Activated T-helper 2 cell treated with anti-CD3 and anti-CD28 coated beads, Interferon-gamma antibody, Interleukin-2, Interleukin-4, amounts not matched to agents 10 μg/mL and 5 μg/mL and 100 μg/mL, durations not matched to agents 14 hours and 24 hours and 36 hours (primary cell): ENCODE data around the gene TMEM225B. TPM values are rescaled to one million over a fixed set of nuclear protein-coding genes. Genes with fewer than 3 reads are reported as not detected.
"Not testable (repeated sequence)": the region's sequence is repeated elsewhere in the genome, so short reads cannot be mapped to it uniquely, and the experiment has no call there.

ENCODE experiments used
- DNase-seq: peaks from one replicate; pipeline ENCODE4 v3.0.0; 2021; ENCODE audit warnings: low spot score
- H3K27ac Mint-ChIP-seq: one replicate; pipeline ENCODE4 v1.8.0; 2021; ENCODE audit warnings: mixed read lengths
- H3K27me3 Mint-ChIP-seq: one replicate; pipeline ENCODE4 v1.8.0; 2021; ENCODE audit warnings: low read depth, mixed read lengths
- H3K36me3 Mint-ChIP-seq: one replicate; pipeline ENCODE4 v1.8.0; 2021; ENCODE audit warnings: low read depth, mixed read lengths
- H3K4me1 Mint-ChIP-seq: one replicate; pipeline ENCODE4 v1.8.0; 2021; ENCODE audit warnings: low read depth, mixed read lengths
- H3K4me3 Mint-ChIP-seq: one replicate; pipeline ENCODE4 v1.8.0; 2021; ENCODE audit warnings: low read depth, mild to moderate bottlenecking, moderate library complexity, mixed read lengths
- H3K9me3 Mint-ChIP-seq: one replicate; pipeline ENCODE4 v1.8.0; 2021; ENCODE audit warnings: mixed read lengths
- intact Hi-C: fragments of 100-400 bp; cut with micrococcal nuclease; formaldehyde crosslinking; loops from one replicate; pipeline ENCODE4 v1.15.1; 2023
- total RNA-seq: library from RNA; stranded (reverse); gene quantifications from 2 replicates; pipeline ENCODE4 v1.2.3, GENCODE V29; 2022

The TMEM225B gene
- total RNA-seq, 1 donor from 2014 or later = 1.9 TPM

DNA sequence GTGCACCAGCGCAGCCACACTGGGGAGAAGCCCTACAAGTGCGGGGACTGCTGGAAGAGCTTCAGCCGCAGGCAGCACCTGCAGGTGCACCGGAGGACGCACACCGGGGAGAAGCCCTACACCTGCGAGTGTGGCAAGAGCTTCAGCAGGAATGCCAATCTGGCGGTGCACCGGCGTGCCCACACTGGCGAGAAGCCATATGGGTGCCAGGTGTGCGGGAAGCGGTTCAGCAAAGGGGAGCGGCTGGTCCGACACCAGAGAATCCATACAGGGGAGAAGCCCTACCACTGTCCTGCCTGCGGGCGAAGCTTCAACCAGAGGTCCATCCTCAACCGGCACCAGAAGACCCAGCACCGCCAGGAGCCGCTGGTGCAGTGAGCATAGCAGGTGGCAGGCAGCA is 31.6 kb downstream of the TMEM225B start:
- Mint-ChIP-seq H3K27ac (no peak overlapping the region), H3K36me3 (peaks cover 82% of the 10 kb centered on the region), H3K27me3 (no peaks in the 10 kb centered on the region), H3K9me3 (no peaks in the 10 kb centered on the region), H3K4me3 (no peak overlapping the region), H3K4me1 (peaks cover 43% of the 10 kb centered on the region)
- no peak for DNase-seq
- intact Hi-C loops = loop anchor here (10.0 kb wide), 1 partner anchor 455 kb away; the partner anchor contains the start of genes COPS6 and ZNF3

DNA sequence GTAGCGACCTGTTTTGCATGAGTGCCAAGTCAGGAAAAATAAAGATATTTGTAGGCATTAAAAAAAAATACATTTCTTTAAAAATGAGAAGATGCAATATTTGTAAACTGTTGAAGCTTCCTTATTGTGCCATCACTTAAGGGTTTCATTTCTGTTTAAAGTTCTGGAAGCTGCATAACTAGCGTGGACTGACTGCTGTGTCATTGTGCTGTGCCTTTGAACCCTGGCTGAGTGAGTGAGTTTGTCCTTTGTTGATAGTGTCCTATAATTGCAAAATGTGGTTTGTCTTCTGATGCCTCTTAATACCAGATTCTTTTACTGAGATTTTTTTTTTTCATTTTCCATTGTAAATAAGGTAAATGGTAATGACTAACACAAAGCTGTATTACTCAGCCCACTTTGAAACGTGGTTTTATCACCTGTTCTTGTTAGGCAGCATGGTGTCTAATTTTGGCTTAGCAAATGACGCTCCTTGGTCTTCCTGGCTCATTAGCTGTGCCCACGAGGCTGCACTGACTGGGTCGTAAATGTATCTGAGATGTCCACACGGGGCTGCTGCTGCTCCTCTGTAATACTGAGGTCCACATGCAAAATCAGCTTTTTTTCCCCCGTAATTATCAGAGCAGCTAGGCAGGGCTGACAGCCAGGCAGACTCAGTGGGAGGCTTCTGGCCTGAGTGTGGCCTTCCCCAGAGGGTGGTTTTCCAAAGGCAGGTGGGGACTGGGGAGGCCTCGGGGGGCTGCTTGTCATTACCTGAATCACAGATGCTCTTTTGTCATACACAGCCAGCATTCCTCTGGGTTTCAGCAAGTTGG is 33.4 kb downstream of the TMEM225B start:
- DNase-seq = no peak
- peak overlapping the region; percentile 51 for H3K27ac Mint-ChIP-seq
- H3K9me3 Mint-ChIP-seq = no peaks in the 10 kb centered on the region
- peaks cover 73% of the 10 kb centered on the region for H3K36me3 Mint-ChIP-seq
- no peak overlapping the region for H3K4me3 Mint-ChIP-seq
- H3K27me3 Mint-ChIP-seq = no peaks in the 10 kb centered on the region
- peaks cover 30% of the 10 kb centered on the region for H3K4me1 Mint-ChIP-seq
- intact Hi-C loops = no loop called here

DNA sequence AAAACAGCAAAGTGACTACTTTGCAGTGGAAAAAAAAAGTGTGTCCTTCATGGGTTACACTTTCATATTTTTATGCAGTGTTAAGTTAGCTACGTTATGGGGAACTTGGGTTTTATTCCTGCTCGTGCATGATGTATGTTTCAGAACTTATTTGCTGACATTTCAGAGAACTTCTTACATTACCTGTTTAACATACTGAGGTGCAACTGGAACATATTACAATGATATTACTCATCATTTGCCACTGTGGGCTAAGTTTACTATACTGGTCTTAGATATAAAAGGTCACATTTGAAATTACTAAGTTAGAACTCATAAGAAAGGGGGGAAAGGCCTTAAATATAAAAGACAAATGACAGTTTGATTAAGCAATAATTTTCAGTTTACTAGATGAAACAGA is 39.3 kb downstream of the TMEM225B start:
- Mint-ChIP-seq H3K36me3 (peaks cover 67% of the 10 kb centered on the region), H3K4me1 (peaks cover 33% of the 10 kb centered on the region), H3K27ac (peak overlapping the region; percentile 77)
- intact Hi-C loops = loop anchor here (1.0 kb wide), 1 partner anchor 14 kb away; no protein-coding TSS in a partner anchor
- H3K9me3 Mint-ChIP-seq, DNase-seq, H3K27me3 Mint-ChIP-seq, H3K4me3 Mint-ChIP-seq: not testable (repeated sequence)

DNA sequence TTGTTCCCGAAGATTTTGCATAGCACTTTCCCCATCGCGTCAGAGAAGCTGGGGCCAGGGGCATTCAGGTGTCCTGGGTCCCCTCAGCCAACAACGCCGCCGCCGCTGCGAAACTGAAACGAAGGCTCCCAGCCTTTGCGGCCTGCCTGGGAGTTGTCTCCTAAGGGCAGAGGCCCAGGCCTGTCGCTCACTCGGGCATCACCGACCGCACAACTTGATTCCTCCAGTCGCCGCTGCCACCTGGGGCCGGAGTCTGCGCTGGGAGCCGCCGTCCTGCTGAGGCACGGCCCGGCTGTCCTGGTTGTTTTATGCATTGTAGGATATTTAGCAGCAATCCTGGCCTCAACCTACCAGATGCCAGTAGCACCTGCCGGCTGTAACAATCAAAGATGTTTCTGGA is 40.7 kb downstream of the TMEM225B start:
- Mint-ChIP-seq H3K4me1 (peaks cover 38% of the 10 kb centered on the region), H3K9me3 (no peaks in the 10 kb centered on the region), H3K36me3 (peaks cover 67% of the 10 kb centered on the region), H3K27ac (no peak overlapping the region), H3K4me3 (no peak overlapping the region), H3K27me3 (no peaks in the 10 kb centered on the region)
- no peak for DNase-seq
- intact Hi-C loops = no loop called here

DNA sequence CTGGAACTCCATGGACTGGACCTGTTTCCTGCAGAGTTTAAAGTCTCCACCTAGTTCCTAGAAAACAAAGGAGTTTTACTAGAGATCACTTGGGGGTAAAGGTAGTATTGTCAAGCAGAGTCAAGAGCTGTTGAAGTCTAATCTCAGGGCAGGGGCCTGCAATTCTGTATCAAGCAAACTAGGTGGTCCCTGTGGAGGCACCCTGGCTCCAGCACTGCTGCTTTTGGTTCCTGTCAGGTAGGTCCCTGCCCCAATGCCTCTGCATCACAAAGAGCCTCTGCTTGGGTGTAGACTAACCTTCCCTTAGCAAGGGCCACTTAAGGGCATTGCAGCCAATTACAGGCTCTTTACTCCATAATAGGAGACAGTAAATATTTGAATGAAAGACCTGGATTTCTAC is 41.2 kb downstream of the TMEM225B start:
- intact Hi-C loops = no loop called here
- H3K4me3 Mint-ChIP-seq = no peak overlapping the region
- peaks cover 2% of the 10 kb centered on the region for H3K9me3 Mint-ChIP-seq
- peaks cover 38% of the 10 kb centered on the region for H3K4me1 Mint-ChIP-seq
- peaks cover 73% of the 10 kb centered on the region for H3K36me3 Mint-ChIP-seq
- H3K27me3 Mint-ChIP-seq = no peaks in the 10 kb centered on the region
- no peak for DNase-seq
- no peak overlapping the region for H3K27ac Mint-ChIP-seq

DNA sequence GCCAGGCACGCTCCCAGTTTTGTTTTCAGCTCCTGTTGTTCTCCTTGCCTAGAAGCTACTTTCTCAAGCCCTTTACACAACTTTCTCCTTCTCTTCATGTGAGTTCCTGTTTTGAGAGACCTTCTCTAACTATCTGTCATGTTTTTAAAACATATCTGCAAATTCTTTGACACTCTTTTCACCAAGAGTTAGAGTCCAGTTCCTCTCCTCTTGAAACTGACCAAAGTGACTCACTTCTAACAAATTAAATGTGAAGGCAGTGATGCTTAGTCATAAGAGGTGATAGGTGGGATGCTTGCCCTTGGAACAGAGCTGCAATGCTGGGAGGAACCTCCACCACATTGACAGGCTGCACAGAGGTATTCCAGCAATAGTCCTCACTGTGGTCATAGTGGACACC is 44.0 kb downstream of the TMEM225B start:
- peaks cover 34% of the 10 kb centered on the region for H3K4me1 Mint-ChIP-seq
- H3K36me3 Mint-ChIP-seq = peaks cover 85% of the 10 kb centered on the region
- peaks cover 17% of the 10 kb centered on the region for H3K9me3 Mint-ChIP-seq
- no peak for DNase-seq
- H3K27me3 Mint-ChIP-seq = no peaks in the 10 kb centered on the region
- peak overlapping the region; percentile 58 for H3K27ac Mint-ChIP-seq
- intact Hi-C loops = no loop called here
- H3K4me3 Mint-ChIP-seq = no peak overlapping the region

DNA sequence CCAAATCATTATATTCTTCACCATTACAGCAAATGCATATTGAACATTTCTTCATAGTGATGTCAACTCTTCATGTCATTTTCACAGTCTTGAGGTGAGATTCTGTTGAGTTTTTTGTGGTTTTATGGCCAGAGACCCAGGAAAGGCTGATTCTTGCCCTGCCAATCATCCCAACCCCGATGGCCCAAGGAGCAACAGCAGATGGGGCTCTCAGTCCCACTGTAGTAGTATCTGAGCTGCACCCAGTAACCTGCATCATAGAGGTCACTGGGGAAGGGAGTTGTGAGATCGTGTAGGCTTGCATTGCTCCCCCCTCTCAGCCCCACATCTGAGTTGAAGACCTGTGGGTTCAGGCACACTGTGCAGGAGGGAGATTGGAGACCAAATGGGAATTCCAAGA is 45.4 kb downstream of the TMEM225B start:
- H3K27me3 Mint-ChIP-seq = no peaks in the 10 kb centered on the region
- peaks cover 84% of the 10 kb centered on the region for H3K36me3 Mint-ChIP-seq
- peaks cover 17% of the 10 kb centered on the region for H3K9me3 Mint-ChIP-seq
- intact Hi-C loops = no loop called here
- DNase-seq = no peak
- no peak overlapping the region for H3K4me3 Mint-ChIP-seq
- H3K4me1 Mint-ChIP-seq = peaks cover 27% of the 10 kb centered on the region
- H3K27ac Mint-ChIP-seq = no peak overlapping the region

DNA sequence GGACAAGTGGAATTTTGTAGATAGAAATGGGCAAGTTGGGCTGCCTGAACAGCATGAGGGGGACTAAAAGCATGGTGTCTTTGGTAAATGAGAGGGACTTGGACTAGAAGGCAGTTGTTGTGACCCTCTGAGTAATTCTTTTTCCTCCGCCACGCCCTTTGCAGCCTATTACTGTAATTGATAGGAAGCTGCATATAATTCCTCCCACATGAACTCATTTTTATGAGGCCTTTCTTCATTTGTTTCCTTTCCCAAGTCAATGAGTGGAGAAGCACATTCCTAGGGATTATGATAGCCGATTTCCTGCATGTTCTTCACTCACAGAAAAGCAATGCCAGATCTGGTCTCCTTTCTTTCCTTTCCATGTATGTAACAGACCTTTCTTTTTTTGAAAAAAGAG is 46.4 kb downstream of the TMEM225B start:
- Mint-ChIP-seq H3K27ac (no peak overlapping the region), H3K27me3 (no peaks in the 10 kb centered on the region), H3K9me3 (peaks cover 17% of the 10 kb centered on the region), H3K36me3 (peaks cover 77% of the 10 kb centered on the region), H3K4me1 (peaks cover 27% of the 10 kb centered on the region), H3K4me3 (no peak overlapping the region)
- intact Hi-C loops = no loop called here
- DNase-seq = no peak

DNA sequence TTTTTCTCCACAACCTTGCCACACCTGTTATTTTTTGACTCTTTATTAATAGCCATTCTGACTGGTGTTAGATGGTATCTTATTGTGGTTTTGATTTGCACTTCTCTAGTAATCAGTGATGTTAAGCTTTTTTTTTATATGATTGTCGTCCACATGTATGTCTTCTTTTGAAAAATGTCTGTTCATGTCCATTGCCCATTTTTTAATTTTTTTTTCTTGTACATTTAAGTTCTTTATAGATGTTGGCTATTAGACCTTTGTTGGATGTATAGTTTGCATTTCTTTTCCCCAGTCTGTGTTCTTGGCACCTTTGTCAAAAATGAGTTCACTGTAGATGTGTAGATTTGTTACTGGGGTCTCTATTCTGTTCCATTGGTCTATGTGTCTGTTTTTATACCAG is 47.5 kb downstream of the TMEM225B start:
- Mint-ChIP-seq H3K9me3 (peaks cover 17% of the 10 kb centered on the region), H3K27ac (no peak overlapping the region), H3K36me3 (peaks cover 73% of the 10 kb centered on the region), H3K4me1 (peaks cover 22% of the 10 kb centered on the region), H3K4me3 (no peak overlapping the region), H3K27me3 (no peaks in the 10 kb centered on the region)
- DNase-seq = no peak
- intact Hi-C loops = no loop called here

DNA sequence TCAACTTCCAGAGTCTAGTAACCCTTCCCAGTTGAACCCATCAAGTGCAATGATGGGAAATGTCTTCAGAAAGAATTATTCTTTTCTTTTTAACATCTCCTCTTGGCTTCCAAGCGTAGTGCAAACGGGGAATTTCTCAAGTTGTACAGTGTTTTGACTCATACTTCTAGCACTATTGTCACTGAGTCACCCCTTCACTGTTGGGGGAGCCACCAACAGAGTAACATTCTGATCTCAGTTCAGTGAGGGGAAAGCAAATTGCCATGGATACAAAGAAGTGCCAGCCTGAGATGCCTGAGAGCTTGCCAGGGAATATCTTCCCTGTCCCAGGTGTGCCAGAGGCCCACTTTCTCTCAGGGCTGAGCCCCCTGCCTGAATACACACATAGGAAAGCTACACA is 50.8 kb downstream of the TMEM225B start:
- Mint-ChIP-seq H3K4me3 (no peak overlapping the region), H3K27me3 (no peaks in the 10 kb centered on the region), H3K27ac (no peak overlapping the region), H3K9me3 (peaks cover 17% of the 10 kb centered on the region), H3K4me1 (peaks cover 12% of the 10 kb centered on the region), H3K36me3 (peaks cover 60% of the 10 kb centered on the region)
- intact Hi-C loops = no loop called here
- no peak for DNase-seq

DNA sequence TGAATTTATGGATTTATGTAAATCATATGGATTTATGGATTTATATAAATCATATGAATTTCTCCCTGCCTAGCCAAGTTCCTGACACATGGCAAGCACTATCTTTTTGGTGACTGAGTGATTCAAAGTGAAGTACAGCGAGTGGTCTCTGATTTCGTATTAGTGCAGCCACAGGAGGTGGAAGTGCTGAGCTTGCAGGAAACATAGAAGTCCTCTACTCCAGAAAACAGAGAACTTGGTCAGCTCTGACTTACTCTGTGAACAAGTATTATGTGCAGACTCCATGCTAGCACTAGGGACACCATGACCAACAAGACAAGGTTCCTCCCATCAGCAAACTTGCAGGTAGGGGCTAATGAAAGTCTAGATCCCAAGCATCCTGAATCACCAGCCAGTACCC is 53.2 kb downstream of the TMEM225B start:
- H3K27me3 Mint-ChIP-seq = no peaks in the 10 kb centered on the region
- no peak for DNase-seq
- H3K4me3 Mint-ChIP-seq = no peak overlapping the region
- H3K36me3 Mint-ChIP-seq = peaks cover 54% of the 10 kb centered on the region
- intact Hi-C loops = no loop called here
- H3K4me1 Mint-ChIP-seq = peaks cover 10% of the 10 kb centered on the region
- H3K9me3 Mint-ChIP-seq = no peaks in the 10 kb centered on the region
- no peak overlapping the region for H3K27ac Mint-ChIP-seq

DNA sequence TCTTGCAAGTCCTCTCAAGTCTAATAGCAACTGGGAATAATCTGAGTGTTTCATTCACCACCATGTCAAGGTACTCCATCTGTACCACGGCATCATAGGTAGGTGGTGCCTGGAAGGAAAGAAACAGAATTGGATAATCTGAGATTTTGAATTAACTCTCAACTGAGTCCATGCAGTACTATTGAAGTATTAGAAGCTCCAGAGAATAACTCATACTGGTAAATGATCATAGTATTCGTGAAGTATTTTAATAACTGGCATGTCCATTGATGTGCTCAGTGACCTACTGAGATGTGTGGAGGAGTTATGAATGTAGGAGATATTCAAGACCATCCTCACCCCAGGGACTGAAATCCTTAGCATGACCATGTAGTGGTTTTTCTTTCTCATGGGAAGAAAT is 54.6 kb downstream of the TMEM225B start:
- H3K4me3 Mint-ChIP-seq = no peak overlapping the region
- H3K27me3 Mint-ChIP-seq = no peaks in the 10 kb centered on the region
- no peak overlapping the region for H3K27ac Mint-ChIP-seq
- H3K9me3 Mint-ChIP-seq = peaks cover 7% of the 10 kb centered on the region
- peaks cover 49% of the 10 kb centered on the region for H3K36me3 Mint-ChIP-seq
- intact Hi-C loops = no loop called here
- DNase-seq = no peak
- H3K4me1 Mint-ChIP-seq = peaks cover 10% of the 10 kb centered on the region

DNA sequence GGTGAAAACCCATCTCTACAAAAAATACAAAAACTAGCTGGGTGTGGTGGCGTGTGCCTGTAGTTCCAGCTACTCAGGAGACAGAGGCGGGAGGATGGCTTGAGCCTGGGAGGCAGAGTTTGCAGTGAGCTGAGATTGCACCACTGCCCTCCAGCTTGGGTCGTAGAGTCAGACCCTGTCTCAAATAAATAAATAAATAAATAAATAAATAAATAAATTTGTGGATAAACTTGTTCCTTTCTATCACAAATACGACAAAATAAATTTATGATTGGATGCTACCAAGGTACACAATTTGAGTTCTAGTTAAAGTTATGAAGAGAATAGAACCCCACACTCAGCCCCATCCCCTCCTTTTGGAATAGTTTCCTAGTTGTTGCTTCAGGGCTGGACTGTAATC is 55.2 kb downstream of the TMEM225B start:
- DNase-seq, intact Hi-C loops, H3K4me1 Mint-ChIP-seq, H3K9me3 Mint-ChIP-seq, H3K27ac Mint-ChIP-seq, H3K27me3 Mint-ChIP-seq, H3K4me3 Mint-ChIP-seq: not testable (repeated sequence)
- H3K36me3 Mint-ChIP-seq = peaks cover 50% of the 10 kb centered on the region
